Upper lobe of left lung (tissue), 4 donors: ENCODE measurements around the gene ERN1.

Experiments
- EP300 ChIP-seq, 4 donors: sonication (generic); formaldehyde crosslinking; IDR thresholded peaks; one replicate each; pipeline ENCODE4 v1.5.1; 2017; ENCODE audit warnings: antibody characterized with exemption in 4 of 4, control low read depth in 2 of 4
- POLR2A ChIP-seq, 4 donors: fragments of 450-650 bp; IDR thresholded peaks; one replicate each; pipeline ENCODE4 v1.5.1; 2016 to 2017; ENCODE audit warnings: antibody characterized with exemption in 4 of 4, mild to moderate bottlenecking in 2 of 4
- POLR2AphosphoS5 ChIP-seq, 2 donors: sonication (generic); formaldehyde crosslinking; IDR thresholded peaks; one replicate each; pipeline ENCODE4 v1.5.1; 2017; ENCODE audit warnings: antibody characterized with exemption in 2 of 2
- TF ChIP-seq, protein P1 (sequence below), 6 experiments: fragments of 450-650 bp in 4 of 6; fragments of 200-600 bp in 2 of 6; sonication (generic) in 2 of 6; IDR thresholded peaks; one replicate each; pipeline ENCODE4 v1.5.1; 2016 to 2019; ENCODE audit warnings: antibody characterized with exemption in 6 of 6

DNA sequence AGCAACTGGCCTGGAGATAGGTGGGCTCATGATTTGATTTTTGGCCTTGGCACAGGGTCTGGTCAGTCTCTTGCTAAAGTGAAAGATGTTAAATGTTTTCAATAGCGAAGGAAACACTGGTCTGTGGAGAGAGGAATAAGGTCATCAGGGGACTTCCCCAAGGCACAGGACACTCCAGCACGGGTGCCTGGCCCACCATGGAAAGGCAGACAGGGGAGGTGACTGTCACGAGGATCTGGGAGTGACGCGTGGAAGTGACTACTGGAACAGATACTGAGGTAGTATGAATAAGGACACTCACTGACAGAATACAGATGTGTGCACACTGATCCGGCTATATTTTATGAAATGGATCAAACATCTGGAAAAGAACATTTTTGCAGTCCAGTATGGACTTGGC is 92.8 kb downstream of the ERN1 start:
- TF ChIP-seq POLR2A (IDR thresholded peaks at IDR 0.05) (no peak), EP300 (IDR thresholded peaks at IDR 0.05) (no peak), POLR2AphosphoS5 (IDR thresholded peaks at IDR 0.05) (no peak)
- TF ChIP-seq, protein P1, sequence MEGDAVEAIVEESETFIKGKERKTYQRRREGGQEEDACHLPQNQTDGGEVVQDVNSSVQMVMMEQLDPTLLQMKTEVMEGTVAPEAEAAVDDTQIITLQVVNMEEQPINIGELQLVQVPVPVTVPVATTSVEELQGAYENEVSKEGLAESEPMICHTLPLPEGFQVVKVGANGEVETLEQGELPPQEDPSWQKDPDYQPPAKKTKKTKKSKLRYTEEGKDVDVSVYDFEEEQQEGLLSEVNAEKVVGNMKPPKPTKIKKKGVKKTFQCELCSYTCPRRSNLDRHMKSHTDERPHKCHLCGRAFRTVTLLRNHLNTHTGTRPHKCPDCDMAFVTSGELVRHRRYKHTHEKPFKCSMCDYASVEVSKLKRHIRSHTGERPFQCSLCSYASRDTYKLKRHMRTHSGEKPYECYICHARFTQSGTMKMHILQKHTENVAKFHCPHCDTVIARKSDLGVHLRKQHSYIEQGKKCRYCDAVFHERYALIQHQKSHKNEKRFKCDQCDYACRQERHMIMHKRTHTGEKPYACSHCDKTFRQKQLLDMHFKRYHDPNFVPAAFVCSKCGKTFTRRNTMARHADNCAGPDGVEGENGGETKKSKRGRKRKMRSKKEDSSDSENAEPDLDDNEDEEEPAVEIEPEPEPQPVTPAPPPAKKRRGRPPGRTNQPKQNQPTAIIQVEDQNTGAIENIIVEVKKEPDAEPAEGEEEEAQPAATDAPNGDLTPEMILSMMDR (IDR thresholded peaks at IDR 0.05), result no peak
